Amniotic epithelial cell (primary cell): ENCODE results near the gene WDR43.

Source experiments
- DNase-seq: peaks from one replicate; pipeline ENCODE4 v3.0.0-alpha.2; 2010; ENCODE audit warnings: low read depth

The WDR43 gene

DNA sequence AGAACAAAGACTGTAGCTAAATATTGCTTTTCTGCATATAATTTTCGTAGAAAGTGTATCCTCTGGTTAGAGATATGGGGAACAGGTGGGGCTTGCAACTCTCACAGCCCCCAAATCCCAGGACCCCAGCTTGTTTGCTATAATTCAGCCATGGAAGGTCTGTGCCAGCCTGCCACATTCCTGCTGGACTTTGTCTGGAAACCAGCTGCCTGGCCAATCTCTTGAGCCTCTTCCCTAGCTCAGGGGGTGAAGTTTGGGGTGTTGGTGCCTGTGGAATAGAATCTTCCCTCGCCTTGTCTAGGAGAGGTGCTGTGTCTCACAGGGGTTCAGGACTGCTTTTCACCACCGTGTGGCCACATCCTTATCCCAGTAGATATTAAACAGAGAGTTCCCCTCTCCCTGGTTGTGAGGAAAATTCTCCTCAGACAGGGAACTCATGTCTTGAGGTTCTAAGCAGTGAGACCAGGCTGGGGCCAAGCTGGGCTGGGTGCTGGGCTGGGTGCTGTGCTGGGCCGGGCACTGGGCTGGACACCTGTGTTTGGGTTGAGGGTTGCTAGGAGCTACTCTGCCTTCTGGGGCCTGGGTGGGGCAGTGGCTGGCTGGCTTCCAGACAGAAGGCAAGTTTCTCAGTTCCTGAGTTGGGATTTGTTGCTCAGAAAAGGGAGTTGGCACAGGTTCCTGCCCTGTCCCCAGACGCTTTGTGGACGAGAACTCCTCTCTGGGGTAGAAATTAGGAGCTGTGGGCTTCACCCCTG, 98.9 kb downstream of the WDR43 start:
- DNase-seq = no peak

DNA sequence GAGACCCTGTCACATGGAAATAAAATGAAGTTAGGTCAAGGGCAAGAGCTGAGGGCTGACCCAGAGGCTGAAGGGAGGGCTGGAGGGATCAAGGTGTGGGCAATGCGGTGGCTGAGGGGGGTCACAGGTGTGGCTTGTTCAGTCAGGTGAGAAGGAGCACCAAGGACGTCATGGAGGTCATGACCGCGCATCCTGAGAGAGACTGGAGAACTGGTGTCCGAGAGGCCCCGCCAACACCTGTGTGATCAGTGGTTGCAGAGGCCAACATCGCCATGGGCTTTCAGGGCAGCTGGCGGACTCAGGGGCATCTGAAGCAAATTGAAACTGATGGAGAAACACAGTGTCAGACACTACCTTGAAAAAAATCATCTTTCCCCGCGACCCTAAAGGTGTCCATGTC, 99.6 kb downstream of the WDR43 start:
- DNase-seq = no peak

DNA sequence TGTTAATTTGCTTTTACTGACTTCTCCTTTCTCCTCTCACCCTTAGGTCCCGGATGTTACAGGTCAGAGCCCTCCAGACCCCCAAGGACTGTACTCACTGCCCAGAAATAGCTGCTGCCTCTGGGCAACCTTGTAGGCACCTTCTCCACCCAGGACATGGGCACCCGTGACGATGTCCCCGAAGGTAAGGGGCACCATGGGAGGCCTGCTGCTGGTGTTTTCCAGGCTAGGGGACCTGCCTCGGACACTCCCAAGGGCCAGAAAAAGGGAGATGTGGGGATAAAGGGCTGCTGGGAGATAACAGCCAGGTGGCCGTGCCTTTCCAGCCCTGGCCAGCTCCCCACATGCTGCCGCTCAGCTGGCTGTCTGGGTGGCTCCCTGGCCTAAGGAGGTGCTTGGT, 100.2 kb downstream of the WDR43 start:
- DNase-seq = no peak

- DNase-seq = no peak
These were observed 101.6 kb downstream of the WDR43 start for GRCh38 chr2:28995765-28996750.

GRCh38 chr2:28997237-28997846, 102.9 kb downstream of the WDR43 start:
- DNase-seq = no peak
